Measurements from ENCODE around the gene INAFM2. TPM values are rescaled to one million over a fixed set of nuclear protein-coding genes. Genes with fewer than 3 reads are reported as not detected.

The INAFM2 gene
- total and polyA plus RNA-seq, 2 of the 4 experiments (the other 2 are of a cell fraction), result 10.4 to 14.0 TPM

DNA sequence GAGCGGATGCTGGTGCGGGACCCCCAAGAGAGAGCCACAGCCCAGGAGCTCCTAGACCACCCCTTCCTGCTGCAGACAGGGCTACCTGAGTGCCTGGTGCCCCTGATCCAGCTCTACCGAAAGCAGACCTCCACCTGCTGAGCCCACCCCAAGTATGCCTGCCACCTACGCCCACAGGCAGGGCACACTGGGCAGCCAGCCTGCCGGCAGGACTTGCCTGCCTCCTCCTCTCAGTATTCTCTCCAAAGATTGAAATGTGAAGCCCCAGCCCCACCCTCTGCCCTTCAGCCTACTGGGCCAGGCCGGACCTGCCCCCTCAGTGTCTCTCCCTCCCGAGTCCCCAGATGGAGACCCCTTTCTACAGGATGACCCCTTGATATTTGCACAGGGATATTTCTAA is 47.5 kb upstream of the INAFM2 start:
- no peaks in the 10 kb centered on the region for H3K4me1 ChIP-seq (ENCODE audit: control insufficient read depth, insufficient read depth, low read length)
- intact Hi-C loops (cut with micrococcal nuclease) (no loop called here), dilution Hi-C loops (cut with HindIII; ENCODE audit: low sequenced_read_pairs, unreplicated experiment) (no loop called here), in situ Hi-C loops (cut with MboI; ENCODE audit: low sequenced_read_pairs) (loop anchor here (5.0 kb wide), 1 partner anchor 151 kb away; no protein-coding TSS in a partner anchor)
- H3K27ac ChIP-seq (ENCODE audit: insufficient read depth, low read length), result no peak overlapping the region
- CTCF ChIA-PET, result interaction anchor here (6.0 kb wide), 1 partner anchor 58 kb away, joined by 81 read pairs; no protein-coding TSS in a partner anchor
- peak overlapping the region; percentile 39 for H2AK9ac ChIP-seq (replicated peaks; ENCODE audit: low read depth, low read length, poor library complexity)
- no peak overlapping the region for H3K9ac ChIP-seq (ENCODE audit: low read depth, low read length)
- WGBS, 2 experiments (ENCODE audit: extremely low coverage in 2 of 2, insufficient read length in 1 of 2), result 88% methylated on average over 3 of the region's 7 CpGs; no CpG with 5 or more reads in 1 of the 2 experiments
- peak overlapping the region; percentile 14 for H2AFZ ChIP-seq (replicated peaks; ENCODE audit: low read length, poor library complexity)
- no peak overlapping the region for H2AK5ac ChIP-seq (ENCODE audit: low read depth, low read length)
- no peak overlapping the region for H3K14ac ChIP-seq (replicated peaks; ENCODE audit: low read depth, low read length)
- H4K20me1 ChIP-seq (ENCODE audit: insufficient read depth, low read length), result no peaks in the 10 kb centered on the region
- H3K79me1 ChIP-seq (ENCODE audit: low read depth in 1 of 2, low read length in 2 of 2), result no peaks in the 10 kb centered on the region
- no peak overlapping the region for H2BK120ac ChIP-seq (ENCODE audit: low read depth, low read length)
- H2BK15ac ChIP-seq (ENCODE audit: low read depth, low read length), result no peak overlapping the region
- H3K9me3 ChIP-seq (ENCODE audit: control insufficient read depth, insufficient read depth, low read length), result no peaks in the 10 kb centered on the region
- H2BK5ac ChIP-seq (ENCODE audit: low read depth, low read length, poor library complexity, severe bottlenecking), result no peak overlapping the region
- no peak overlapping the region for H3K23ac ChIP-seq (ENCODE audit: low read depth, low read length)
- no peaks in the 10 kb centered on the region for H3K36me3 ChIP-seq (ENCODE audit: control insufficient read depth, insufficient read depth, low read length)
- H4K5ac ChIP-seq (ENCODE audit: low read depth, low read length), result no peak overlapping the region
- no peak for TF ChIP-seq BHLHE40 (IDR thresholded peaks at IDR 0.05; ENCODE audit: low read depth, low read length)
- TF ChIP-seq POLR2A (IDR thresholded peaks at IDR 0.05; ENCODE audit: low read depth, low read length), result no peak
- no peak for TF ChIP-seq CTCF (conservative IDR thresholded peaks at IDR 0.05; ENCODE audit: low read depth, low read length)
- no peak for TF ChIP-seq MAZ (IDR thresholded peaks at IDR 0.05; ENCODE audit: borderline replicate concordance, low read depth, low read length)
- TF ChIP-seq RCOR1 (IDR thresholded peaks at IDR 0.05; ENCODE audit: insufficient replicate concordance, low read length), result no peak
- TF ChIP-seq MXI1 (IDR thresholded peaks at IDR 0.05; ENCODE audit: borderline replicate concordance, low read depth, low read length), result no peak
- no peak for TF ChIP-seq CHD1 (IDR thresholded peaks at IDR 0.05; ENCODE audit: low read depth, low read length)
- TF ChIP-seq NFE2L2 (IDR thresholded peaks at IDR 0.05; ENCODE audit: low read depth, low read length), result no peak
- TF ChIP-seq FOS (IDR thresholded peaks at IDR 0.05; ENCODE audit: low read depth, low read length), result no peak
- no peak for TF ChIP-seq MAFK (IDR thresholded peaks at IDR 0.05; ENCODE audit: low read depth, low read length)
- no peak for TF ChIP-seq SMC3 (IDR thresholded peaks at IDR 0.05; ENCODE audit: low read depth, low read length)
- TF ChIP-seq CEBPB (IDR thresholded peaks at IDR 0.05; ENCODE audit: low read depth, low read length), result no peak
- TF ChIP-seq RAD21 (IDR thresholded peaks at IDR 0.05; ENCODE audit: low read length), result no peak
- TF ChIP-seq, protein P1, sequence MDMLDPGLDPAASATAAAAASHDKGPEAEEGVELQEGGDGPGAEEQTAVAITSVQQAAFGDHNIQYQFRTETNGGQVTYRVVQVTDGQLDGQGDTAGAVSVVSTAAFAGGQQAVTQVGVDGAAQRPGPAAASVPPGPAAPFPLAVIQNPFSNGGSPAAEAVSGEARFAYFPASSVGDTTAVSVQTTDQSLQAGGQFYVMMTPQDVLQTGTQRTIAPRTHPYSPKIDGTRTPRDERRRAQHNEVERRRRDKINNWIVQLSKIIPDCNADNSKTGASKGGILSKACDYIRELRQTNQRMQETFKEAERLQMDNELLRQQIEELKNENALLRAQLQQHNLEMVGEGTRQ (IDR thresholded peaks at IDR 0.05; ENCODE audit: low read depth, low read length), result no peak
- TF ChIP-seq ELK1 (IDR thresholded peaks at IDR 0.05; ENCODE audit: borderline replicate concordance, low read depth, low read length), result no peak
- no peak for TF ChIP-seq RFX5 (IDR thresholded peaks at IDR 0.05; ENCODE audit: low read depth, low read length)
- H2BK20ac ChIP-seq (ENCODE audit: low read depth, low read length), result no peak overlapping the region
- DNase-seq (no peak), ATAC-seq (ENCODE audit: low read depth) (no peak)
- H3K4me2 ChIP-seq (ENCODE audit: low read depth, low read length), result no peak overlapping the region
- peaks cover 32% of the 10 kb centered on the region for H3K27me3 ChIP-seq (ENCODE audit: control insufficient read depth, insufficient read depth, low read length)
- no peak overlapping the region for H3K4me3 ChIP-seq (ENCODE audit: insufficient read depth, low read depth, low read length)
- H3K18ac ChIP-seq (ENCODE audit: low read depth, low read length), result no peak overlapping the region
- no peak overlapping the region for H4K91ac ChIP-seq (ENCODE audit: insufficient read depth, low read depth, low read length)
- no peak overlapping the region for H3K4ac ChIP-seq (ENCODE audit: low read depth, low read length)
- no peak overlapping the region for H4K8ac ChIP-seq (ENCODE audit: low read depth in 2 of 2, low read length in 2 of 2)
- no TSS peak for BruUV-seq (replicated peaks)
- no peaks in the 10 kb centered on the region for H3K9me1 ChIP-seq (ENCODE audit: insufficient read depth, low read length)
- H3K56ac ChIP-seq (ENCODE audit: extremely low read depth, insufficient read depth, low read length), result no peak overlapping the region
- POLR2A ChIA-PET (ENCODE audit: unreplicated experiment), result no interaction called here
